ENCODE data around the gene LYPLAL1. TPM values are rescaled to one million over a fixed set of nuclear protein-coding genes. Genes with fewer than 3 reads are reported as not detected.

LYPLAL1 gene
- polyA plus RNA-seq, 1 experiment: 30.1 TPM

DNA sequence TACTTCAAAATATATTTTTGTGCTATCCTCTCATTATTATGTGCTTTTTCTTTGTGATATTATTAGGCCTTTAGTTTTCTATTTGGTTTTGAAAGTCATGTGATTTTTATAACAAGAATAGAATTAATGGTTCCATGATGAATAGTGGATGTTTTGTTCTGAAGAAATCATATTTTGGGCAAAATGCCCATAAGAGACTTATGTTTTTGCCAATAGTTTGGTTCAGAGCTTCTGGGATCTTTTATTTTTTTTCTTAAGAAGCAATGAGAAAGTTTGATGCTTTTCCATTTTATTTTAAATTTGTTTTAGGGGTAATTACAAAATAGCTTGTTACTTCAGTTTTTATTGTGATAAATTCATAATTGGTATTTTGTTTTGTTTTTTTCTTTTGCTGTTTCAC lies 49.8 kb downstream of the LYPLAL1 start:
- Histone ChIP-seq H3K27me3 (ENCODE audit: control insufficient read depth, insufficient read depth, low read length) (no peaks in the 10 kb centered on the region), H3K4me3 (ENCODE audit: low read depth, low read length) (no peak overlapping the region), H3K27ac (ENCODE audit: low read depth, low read length) (no peak overlapping the region), H3K9me3 (ENCODE audit: control insufficient read depth, insufficient read depth, low read length) (no peaks in the 10 kb centered on the region; the same call in 1 of the 2 replicates)
- POLR2A ChIA-PET: no interaction called here
- CTCF ChIA-PET: no interaction called here
- TF ChIP-seq, protein P1, sequence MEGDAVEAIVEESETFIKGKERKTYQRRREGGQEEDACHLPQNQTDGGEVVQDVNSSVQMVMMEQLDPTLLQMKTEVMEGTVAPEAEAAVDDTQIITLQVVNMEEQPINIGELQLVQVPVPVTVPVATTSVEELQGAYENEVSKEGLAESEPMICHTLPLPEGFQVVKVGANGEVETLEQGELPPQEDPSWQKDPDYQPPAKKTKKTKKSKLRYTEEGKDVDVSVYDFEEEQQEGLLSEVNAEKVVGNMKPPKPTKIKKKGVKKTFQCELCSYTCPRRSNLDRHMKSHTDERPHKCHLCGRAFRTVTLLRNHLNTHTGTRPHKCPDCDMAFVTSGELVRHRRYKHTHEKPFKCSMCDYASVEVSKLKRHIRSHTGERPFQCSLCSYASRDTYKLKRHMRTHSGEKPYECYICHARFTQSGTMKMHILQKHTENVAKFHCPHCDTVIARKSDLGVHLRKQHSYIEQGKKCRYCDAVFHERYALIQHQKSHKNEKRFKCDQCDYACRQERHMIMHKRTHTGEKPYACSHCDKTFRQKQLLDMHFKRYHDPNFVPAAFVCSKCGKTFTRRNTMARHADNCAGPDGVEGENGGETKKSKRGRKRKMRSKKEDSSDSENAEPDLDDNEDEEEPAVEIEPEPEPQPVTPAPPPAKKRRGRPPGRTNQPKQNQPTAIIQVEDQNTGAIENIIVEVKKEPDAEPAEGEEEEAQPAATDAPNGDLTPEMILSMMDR (IDR thresholded peaks at IDR 0.05; ENCODE audit: low read depth, low read length): no peak
- DNase-seq (ENCODE audit: low read depth, low spot score): no peak

DNA sequence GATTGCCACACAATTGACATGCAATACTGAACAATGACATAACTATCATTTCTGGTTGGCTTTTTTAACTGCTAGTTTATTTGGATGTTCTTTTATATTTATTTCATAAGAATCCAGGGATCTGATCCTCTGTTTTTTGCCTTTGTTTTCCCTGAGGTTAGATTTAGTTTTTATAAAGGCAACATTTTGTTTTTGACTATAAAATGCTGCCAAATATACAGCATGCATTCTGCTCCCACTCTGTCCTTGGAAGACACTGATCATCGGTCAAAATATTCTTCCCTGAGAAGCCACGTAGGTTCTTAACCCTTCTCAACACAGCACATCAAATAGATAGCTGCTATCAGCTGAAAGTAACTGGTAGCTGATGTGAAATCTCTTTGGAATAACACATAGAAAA lies 52.5 kb downstream of the LYPLAL1 start:
- H3K27me3 ChIP-seq (ENCODE audit: control insufficient read depth, insufficient read depth, low read length): no peaks in the 10 kb centered on the region
- DNase-seq (ENCODE audit: low read depth, low spot score): no peak
- H3K4me3 ChIP-seq (ENCODE audit: low read depth, low read length): no peak overlapping the region
- ChIA-PET POLR2A (no interaction called here), CTCF (no interaction called here)
- H3K9me3 ChIP-seq (ENCODE audit: control insufficient read depth, insufficient read depth, low read length): no peaks in the 10 kb centered on the region; the same call in 1 of the 2 replicates
- no peak overlapping the region for H3K27ac ChIP-seq (ENCODE audit: low read depth, low read length)
- TF ChIP-seq, protein P1 (IDR thresholded peaks at IDR 0.05; ENCODE audit: low read depth, low read length): no peak

DNA sequence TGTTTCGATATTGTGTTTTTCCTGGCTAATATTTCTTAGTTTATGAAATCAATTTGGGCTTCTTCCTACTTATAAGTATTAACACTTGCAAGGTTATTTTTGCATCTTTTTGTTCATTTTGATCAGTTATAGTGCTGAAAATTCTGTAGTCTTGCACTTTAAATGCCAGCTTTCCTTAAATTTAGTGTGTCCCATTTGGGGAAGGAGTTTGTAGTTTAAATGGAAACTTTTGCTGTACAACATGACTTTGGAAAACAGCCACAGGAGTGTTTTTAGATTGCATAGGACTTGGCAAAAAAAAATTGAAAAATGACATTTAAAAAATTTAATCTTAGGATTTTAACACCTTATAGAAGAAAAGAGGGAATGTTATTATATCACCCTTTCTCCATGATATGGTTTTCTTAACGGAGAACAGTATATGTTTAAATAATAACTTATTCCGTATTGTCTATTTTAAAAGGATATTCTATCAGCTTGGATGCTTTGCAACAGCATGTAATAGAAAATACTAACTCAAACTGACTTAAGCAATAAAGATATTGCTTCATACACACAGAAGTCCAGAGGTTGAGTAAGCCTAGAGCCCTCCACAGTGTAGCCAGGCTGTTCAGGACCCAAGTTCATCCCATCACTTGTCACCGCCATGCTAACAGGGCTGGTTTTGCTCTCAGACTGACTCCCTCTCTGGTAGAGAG lies 53.8 kb downstream of the LYPLAL1 start:
- ChIA-PET POLR2A (no interaction called here), CTCF (no interaction called here)
- TF ChIP-seq, protein P1 (IDR thresholded peaks at IDR 0.05; ENCODE audit: low read depth, low read length): no peak
- DNase-seq (ENCODE audit: low read depth, low spot score): no peak
- no peak overlapping the region for H3K27ac ChIP-seq (ENCODE audit: low read depth, low read length)
- no peaks in the 10 kb centered on the region for H3K27me3 ChIP-seq (ENCODE audit: control insufficient read depth, insufficient read depth, low read length)
- H3K4me3 ChIP-seq (ENCODE audit: low read depth, low read length): no peak overlapping the region
- no peaks in the 10 kb centered on the region; the same call in 1 of the 2 replicates for H3K9me3 ChIP-seq (ENCODE audit: control insufficient read depth, insufficient read depth, low read length)

DNA sequence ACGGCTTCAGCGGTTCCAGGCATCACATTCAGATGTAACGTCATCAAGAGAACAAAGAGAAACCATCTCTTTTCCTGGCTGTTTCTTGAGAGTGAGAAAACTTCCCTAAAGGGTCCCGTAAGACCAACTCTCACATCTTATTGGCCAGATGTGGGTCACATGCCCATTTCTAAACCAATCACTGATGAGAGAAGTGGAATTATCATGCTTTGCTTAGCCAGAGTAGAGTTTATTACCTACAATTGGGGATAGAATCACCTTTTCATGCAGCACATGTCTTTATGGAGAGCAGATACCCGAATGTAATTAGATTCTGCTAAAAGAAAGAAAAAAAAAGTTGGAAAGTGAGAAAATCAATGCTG lies 54.4 kb downstream of the LYPLAL1 start:
- POLR2A ChIA-PET: no interaction called here
- no peak for DNase-seq (ENCODE audit: low read depth, low spot score)
- Histone ChIP-seq H3K9me3 (ENCODE audit: control insufficient read depth, insufficient read depth, low read length) (no peaks in the 10 kb centered on the region; the same call in 1 of the 2 replicates), H3K4me3 (ENCODE audit: low read depth, low read length) (no peak overlapping the region), H3K27me3 (ENCODE audit: control insufficient read depth, insufficient read depth, low read length) (no peaks in the 10 kb centered on the region), H3K27ac (ENCODE audit: low read depth, low read length) (no peak overlapping the region)
- CTCF ChIA-PET: no interaction called here
- TF ChIP-seq, protein P1 (IDR thresholded peaks at IDR 0.05; ENCODE audit: low read depth, low read length): no peak

DNA sequence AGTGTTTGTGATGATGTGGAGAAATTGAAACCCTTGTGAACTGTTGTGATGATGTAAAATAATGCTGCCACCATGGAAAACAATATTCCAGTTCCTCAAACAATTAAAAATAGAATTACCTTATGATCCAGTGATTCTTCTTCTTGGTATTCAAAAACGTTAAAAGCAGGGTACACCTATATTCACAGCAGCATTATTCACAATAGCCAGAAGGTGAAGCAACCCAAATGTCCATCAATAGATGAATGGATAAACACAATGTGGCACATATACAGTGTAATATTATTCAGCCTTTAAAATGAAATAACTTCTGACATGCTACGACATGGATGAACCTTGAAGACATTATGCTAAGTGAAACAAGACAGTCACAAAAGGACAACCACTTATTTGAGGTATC lies 59.2 kb downstream of the LYPLAL1 start:
- DNase-seq (ENCODE audit: low read depth, low spot score): no peak
- TF ChIP-seq, protein P1 (IDR thresholded peaks at IDR 0.05; ENCODE audit: low read depth, low read length): no peak
- no peaks in the 10 kb centered on the region; the same call in 1 of the 2 replicates for H3K9me3 ChIP-seq (ENCODE audit: control insufficient read depth, insufficient read depth, low read length)
- H3K27ac ChIP-seq (ENCODE audit: low read depth, low read length): no peak overlapping the region
- ChIA-PET POLR2A (no interaction called here), CTCF (interaction anchor here (0.7 kb wide), 1 partner anchor 30 kb away, joined by 3 read pairs; no protein-coding TSS in a partner anchor)
- H3K27me3 ChIP-seq (ENCODE audit: control insufficient read depth, insufficient read depth, low read length): no peaks in the 10 kb centered on the region
- no peak overlapping the region for H3K4me3 ChIP-seq (ENCODE audit: low read depth, low read length)
